ENCODE data around the gene CAMK2G.

DNA sequence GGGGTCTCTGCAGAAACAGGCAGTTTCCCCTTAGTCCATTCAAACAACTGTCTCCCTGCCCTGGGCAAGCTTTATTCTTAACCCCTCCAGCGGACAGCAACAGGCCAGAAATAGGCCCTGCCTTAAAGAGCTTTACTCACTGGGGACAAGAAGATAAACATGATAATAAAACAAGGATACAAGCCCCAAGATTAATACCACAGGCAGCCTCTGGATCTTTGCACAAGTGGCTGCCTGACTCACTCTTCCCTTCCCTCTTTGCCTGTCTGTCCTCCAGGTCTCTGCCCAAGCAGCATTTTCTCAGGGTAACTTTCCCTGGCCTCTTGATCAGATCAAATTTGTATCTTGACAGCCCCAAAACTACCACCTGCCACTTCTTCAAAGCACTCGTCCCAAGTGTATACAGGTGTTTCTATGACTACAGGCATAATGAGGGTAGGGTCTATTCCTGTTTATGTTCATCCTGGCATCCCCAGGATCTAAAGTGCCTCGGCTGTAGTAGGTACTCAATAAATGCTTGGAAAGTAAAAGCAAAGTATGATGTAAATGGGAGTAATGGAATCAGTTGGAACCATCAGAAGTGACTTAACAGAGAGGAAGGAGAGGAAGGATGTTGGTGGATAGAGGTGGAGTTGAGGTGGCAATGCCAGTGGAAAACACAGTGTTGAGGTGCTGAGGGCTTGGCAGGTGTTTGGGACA is 7.0 kb upstream of the CAMK2G start:
- no peak for TF ChIP-seq POLR2A (IDR thresholded peaks at IDR 0.05)
- TF ChIP-seq, protein P1, sequence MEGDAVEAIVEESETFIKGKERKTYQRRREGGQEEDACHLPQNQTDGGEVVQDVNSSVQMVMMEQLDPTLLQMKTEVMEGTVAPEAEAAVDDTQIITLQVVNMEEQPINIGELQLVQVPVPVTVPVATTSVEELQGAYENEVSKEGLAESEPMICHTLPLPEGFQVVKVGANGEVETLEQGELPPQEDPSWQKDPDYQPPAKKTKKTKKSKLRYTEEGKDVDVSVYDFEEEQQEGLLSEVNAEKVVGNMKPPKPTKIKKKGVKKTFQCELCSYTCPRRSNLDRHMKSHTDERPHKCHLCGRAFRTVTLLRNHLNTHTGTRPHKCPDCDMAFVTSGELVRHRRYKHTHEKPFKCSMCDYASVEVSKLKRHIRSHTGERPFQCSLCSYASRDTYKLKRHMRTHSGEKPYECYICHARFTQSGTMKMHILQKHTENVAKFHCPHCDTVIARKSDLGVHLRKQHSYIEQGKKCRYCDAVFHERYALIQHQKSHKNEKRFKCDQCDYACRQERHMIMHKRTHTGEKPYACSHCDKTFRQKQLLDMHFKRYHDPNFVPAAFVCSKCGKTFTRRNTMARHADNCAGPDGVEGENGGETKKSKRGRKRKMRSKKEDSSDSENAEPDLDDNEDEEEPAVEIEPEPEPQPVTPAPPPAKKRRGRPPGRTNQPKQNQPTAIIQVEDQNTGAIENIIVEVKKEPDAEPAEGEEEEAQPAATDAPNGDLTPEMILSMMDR (IDR thresholded peaks at IDR 0.05), result no peak

Data from Peyer's patch (tissue), 4 donors.